ENCODE results near the gene NRP2.

NRP2 gene

DNA sequence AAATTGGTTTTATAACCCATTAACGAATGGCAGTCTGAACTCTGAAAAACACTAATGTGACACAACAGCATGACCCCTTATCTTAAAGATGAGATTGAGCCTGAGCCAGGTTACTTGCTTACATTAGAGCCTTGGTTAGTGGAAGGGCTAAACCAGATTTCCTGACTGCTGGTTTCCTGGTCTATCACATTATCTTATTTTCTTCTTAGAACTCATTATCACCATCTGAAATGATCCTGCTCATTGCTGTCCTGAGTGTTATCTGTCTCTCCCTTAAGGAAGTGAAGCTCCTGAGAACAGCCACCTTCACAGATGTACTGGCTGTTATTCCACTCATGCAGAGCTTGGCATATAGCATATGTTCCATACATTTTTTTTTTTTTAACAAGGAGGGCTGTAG, 9.0 kb upstream of the NRP2 start:
- no peaks in the 10 kb centered on the region for H3K36me3 Mint-ChIP-seq (ENCODE audit: low read depth)

DNA sequence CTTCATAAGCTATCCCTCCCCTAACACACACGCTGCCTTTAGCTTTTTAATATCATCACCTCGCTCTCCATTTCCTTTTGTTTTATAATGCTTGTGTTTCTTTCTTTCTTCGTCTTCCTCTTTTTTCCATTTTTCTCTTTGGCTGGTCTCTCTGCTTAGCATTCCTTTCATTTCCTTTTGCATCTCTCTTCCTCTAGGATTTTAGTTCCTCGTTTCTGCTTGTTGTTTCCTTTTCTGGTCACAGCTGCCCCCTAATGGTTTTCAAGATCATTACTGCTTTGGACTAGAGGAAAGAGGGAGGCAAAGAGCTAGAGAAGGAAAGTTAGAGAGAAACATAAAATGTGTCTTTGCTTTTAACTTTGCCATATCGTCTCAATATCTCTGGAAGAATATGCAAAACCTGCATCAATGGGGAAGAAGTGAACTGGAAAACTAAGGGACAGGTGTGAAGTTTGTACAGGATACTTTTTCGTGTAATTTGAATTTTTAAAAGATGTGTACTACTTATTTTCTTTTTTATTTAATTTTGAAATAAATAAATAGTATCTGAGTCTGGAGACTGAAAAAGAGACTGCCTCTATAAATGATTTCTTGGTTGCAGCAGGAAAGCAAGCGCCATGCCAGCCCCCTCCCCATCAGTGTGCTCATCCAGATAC, 6.3 kb upstream of the NRP2 start:
- Mint-ChIP-seq H3K36me3 (ENCODE audit: low read depth) (no peaks in the 10 kb centered on the region), H3K4me3 (no peak overlapping the region), H3K27me3 (peaks cover 24% of the 10 kb centered on the region), H3K4me1 (ENCODE audit: low read depth) (peaks cover 9% of the 10 kb centered on the region), H3K9me3 (no peaks in the 10 kb centered on the region), H3K27ac (no peak overlapping the region)
- intact Hi-C loops (cut with micrococcal nuclease): loop anchor here (5.0 to 10.0 kb wide), 3 partner anchors 131 to 804 kb away; no protein-coding TSS in a partner anchor

More for the DNA sequence above, 9.0 kb upstream of the NRP2 start:
- intact Hi-C loops (cut with micrococcal nuclease): loop anchor here (10.0 kb wide), 2 partner anchors 129 to 211 kb away; no protein-coding TSS in a partner anchor
- Mint-ChIP-seq H3K4me1 (ENCODE audit: low read depth) (no peaks in the 10 kb centered on the region), H3K9me3 (no peaks in the 10 kb centered on the region), H3K27me3 (peaks cover 5% of the 10 kb centered on the region), H3K4me3 (no peak overlapping the region), H3K27ac (no peak overlapping the region)

GRCh38 chr2:205678541-205679142, 3.7 kb upstream of the NRP2 start:
- peaks cover 10% of the 10 kb centered on the region for H3K36me3 Mint-ChIP-seq (ENCODE audit: low read depth)
- H3K27ac Mint-ChIP-seq: no peak overlapping the region
- H3K27me3 Mint-ChIP-seq: peaks cover 39% of the 10 kb centered on the region
- intact Hi-C loops (cut with micrococcal nuclease): loop anchor here (5.0 to 10.0 kb wide), 3 partner anchors 134 to 806 kb away; no protein-coding TSS in a partner anchor
- no peaks in the 10 kb centered on the region for H3K9me3 Mint-ChIP-seq
- peaks cover 17% of the 10 kb centered on the region for H3K4me1 Mint-ChIP-seq (ENCODE audit: low read depth)
- no peak overlapping the region for H3K4me3 Mint-ChIP-seq

GRCh38 chr2:205679410-205680009, 2.8 kb upstream of the NRP2 start:
- intact Hi-C loops (cut with micrococcal nuclease): loop anchor here (2.0 to 10.0 kb wide), 4 partner anchors 135 to 1355 kb away; no protein-coding TSS in a partner anchor
- no peaks in the 10 kb centered on the region for H3K9me3 Mint-ChIP-seq
- peaks cover 26% of the 10 kb centered on the region for H3K4me1 Mint-ChIP-seq (ENCODE audit: low read depth)

DNA sequence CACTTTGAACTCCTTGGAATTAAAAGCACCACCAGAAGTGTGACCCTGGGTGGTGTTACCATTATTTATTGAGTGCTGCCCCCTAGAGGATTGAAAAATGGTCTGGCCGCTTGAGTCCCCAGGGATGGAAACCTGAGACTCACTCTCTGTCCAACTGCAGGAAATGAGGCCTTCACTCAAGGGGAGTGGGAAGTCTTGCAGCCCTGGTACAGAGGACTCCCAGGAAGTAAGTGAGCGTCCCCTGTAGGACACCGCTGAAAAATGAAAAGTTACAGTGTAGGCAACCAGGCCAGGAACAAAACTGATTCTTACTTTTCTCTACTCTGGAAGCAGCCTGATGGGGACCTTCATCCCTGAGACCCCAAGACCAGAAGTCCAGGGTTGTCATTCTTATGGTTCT, 2.2 kb upstream of the NRP2 start:
- peaks cover 50% of the 10 kb centered on the region for H3K27me3 Mint-ChIP-seq
- no peak overlapping the region for H3K4me3 Mint-ChIP-seq
- no peaks in the 10 kb centered on the region for H3K9me3 Mint-ChIP-seq
- H3K4me1 Mint-ChIP-seq (ENCODE audit: low read depth): peaks cover 31% of the 10 kb centered on the region
- peaks cover 24% of the 10 kb centered on the region for H3K36me3 Mint-ChIP-seq (ENCODE audit: low read depth)
- H3K27ac Mint-ChIP-seq: no peak overlapping the region
- intact Hi-C loops (cut with micrococcal nuclease): loop anchor here (2.0 kb wide), 1 partner anchor 1355 kb away; no protein-coding TSS in a partner anchor

More at GRCh38 chr2:205679410-205680009, 2.8 kb upstream of the NRP2 start:
- Mint-ChIP-seq H3K4me3 (no peak overlapping the region), H3K27me3 (peaks cover 47% of the 10 kb centered on the region), H3K27ac (no peak overlapping the region), H3K36me3 (ENCODE audit: low read depth) (peaks cover 19% of the 10 kb centered on the region)

DNA sequence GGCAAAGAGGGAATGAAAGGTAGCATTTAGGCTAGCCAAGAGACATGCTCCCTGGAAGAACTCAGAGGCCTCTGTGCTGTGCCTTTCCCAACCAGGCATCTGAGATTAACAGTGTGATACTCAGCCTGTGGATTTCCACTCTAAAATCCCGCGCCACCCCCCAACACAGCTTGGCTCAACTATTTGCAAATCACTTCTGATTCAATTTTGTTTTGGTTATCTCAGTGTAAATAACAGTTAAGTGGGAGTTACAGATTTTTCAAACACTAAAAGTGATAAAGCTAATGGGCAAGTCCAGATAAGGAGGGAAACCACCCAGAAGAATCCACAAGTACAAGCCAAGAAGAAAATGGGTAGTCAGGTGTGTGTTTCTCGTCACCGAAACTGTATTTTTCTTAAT, 1.4 kb upstream of the NRP2 start:
- H3K4me3 Mint-ChIP-seq: no peak overlapping the region
- peaks cover 32% of the 10 kb centered on the region for H3K36me3 Mint-ChIP-seq (ENCODE audit: low read depth)
- H3K27ac Mint-ChIP-seq: no peak overlapping the region
- intact Hi-C loops (cut with micrococcal nuclease): loop anchor here (2.0 kb wide), 1 partner anchor 1356 kb away; no protein-coding TSS in a partner anchor
- peaks cover 59% of the 10 kb centered on the region for H3K27me3 Mint-ChIP-seq
- peaks cover 39% of the 10 kb centered on the region for H3K4me1 Mint-ChIP-seq (ENCODE audit: low read depth)
- no peaks in the 10 kb centered on the region for H3K9me3 Mint-ChIP-seq

DNA sequence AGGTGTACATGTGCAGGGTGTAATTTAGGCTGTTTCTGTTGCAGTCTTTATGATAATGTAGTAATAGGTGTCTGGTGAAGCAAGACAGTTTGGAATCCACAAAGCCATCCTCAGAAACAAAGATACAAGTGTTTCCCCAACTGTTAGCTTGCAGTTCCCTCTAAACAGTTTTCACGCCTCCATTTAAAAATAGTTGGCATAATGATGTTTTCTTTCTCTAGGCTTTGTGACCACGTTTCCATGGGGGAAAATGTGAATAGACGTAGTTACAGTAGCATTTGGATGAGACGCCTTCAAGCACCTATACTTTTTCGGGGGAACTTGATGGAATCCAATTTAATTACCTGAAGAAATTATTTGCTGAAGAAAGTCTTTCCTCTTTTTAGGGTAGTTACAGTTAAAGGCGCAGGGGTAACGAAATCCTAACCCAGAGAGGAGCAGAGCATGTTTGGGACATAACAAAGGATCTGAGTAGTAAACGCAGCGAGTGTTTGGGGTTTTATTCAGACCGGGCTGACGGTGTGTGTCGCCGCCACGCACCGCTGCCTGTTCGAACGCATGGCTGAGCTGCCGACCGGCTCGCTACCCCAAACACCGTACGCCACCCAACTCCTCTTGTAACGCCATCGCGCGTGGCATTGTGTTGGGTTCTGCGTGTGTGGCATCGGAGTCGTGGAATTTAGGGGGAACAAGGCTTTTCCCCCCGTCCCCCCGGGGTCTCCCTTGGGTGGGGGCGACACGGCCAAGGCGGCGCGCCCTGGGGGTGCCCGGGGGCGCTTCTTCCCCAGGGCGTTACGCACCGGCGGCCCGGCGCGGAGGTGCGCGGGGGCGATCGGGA, 681 bp upstream of the NRP2 start:
- Mint-ChIP-seq H3K27me3 (peaks cover 66% of the 10 kb centered on the region), H3K9me3 (no peaks in the 10 kb centered on the region), H3K4me3 (peak overlapping the region; percentile 86), H3K4me1 (ENCODE audit: low read depth) (peaks cover 46% of the 10 kb centered on the region), H3K36me3 (ENCODE audit: low read depth) (peaks cover 40% of the 10 kb centered on the region), H3K27ac (peak overlapping the region; percentile 89)
- intact Hi-C loops (cut with micrococcal nuclease): loop anchor here (2.0 kb wide), 3 partner anchors 17 to 1357 kb away; no protein-coding TSS in a partner anchor

DNA sequence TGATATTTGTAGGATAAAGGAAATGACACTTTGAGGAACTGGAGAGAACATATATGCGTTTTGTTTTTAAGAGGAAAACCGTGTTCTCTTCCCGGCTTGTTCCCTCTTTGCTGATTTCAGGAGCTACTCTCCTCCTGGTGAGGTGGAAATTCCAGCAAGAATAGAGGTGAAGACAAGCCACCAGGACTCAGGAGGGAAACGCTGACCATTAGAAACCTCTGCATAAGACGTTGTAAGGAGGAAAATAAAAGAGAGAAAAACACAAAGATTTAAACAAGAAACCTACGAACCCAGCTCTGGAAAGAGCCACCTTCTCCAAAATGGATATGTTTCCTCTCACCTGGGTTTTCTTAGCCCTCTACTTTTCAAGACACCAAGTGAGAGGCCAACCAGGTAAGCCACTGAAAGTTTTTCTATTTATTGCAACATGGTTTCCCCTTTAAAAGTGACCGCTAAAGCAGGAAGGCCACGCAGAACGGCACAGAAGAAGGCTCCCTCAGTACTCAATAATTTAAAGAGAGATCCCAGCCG, 735 bp downstream of the NRP2 start:
- intact Hi-C loops (cut with micrococcal nuclease): loop anchor here (2.0 kb wide), 2 partner anchors 16 to 40 kb away; no protein-coding TSS in a partner anchor
- H3K4me1 Mint-ChIP-seq (ENCODE audit: low read depth): peaks cover 56% of the 10 kb centered on the region
- H3K27me3 Mint-ChIP-seq: peaks cover 79% of the 10 kb centered on the region
- peak overlapping the region; percentile 86 for H3K4me3 Mint-ChIP-seq
- peaks cover 54% of the 10 kb centered on the region for H3K36me3 Mint-ChIP-seq (ENCODE audit: low read depth)
- no peaks in the 10 kb centered on the region for H3K9me3 Mint-ChIP-seq
- peak overlapping the region; percentile 89 for H3K27ac Mint-ChIP-seq

GRCh38 chr2:205683502-205684367, 1.4 kb downstream of the NRP2 start:
- Mint-ChIP-seq H3K36me3 (ENCODE audit: low read depth) (peaks cover 61% of the 10 kb centered on the region), H3K4me1 (ENCODE audit: low read depth) (peaks cover 56% of the 10 kb centered on the region), H3K27ac (peak overlapping the region; percentile 89), H3K9me3 (no peaks in the 10 kb centered on the region), H3K27me3 (peaks cover 81% of the 10 kb centered on the region), H3K4me3 (peak overlapping the region; percentile 86)
- intact Hi-C loops (cut with micrococcal nuclease): loop anchor here (2.0 kb wide), 2 partner anchors 15 to 39 kb away; no protein-coding TSS in a partner anchor

DNA sequence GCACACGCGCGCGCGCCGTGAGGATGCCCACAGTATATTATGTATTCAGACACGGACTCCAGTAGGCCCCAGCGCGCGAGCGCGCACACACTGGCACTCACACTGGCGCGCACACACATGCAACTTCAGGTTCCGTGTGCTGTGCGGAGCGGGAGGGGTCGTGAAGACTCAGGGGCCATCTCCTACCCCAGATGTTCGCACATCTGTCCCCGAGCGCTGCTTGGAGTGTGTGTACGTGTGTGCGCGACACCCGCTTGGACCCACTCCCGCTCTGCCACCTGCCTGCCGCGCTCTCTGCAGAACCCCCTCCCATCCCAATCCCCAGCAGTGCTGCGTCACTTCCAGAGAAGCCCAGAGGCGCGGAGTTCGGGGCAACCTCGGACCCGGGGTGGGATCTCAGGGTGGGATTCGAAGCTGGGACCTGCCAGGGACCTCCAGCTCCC, 2.6 kb downstream of the NRP2 start:
- Mint-ChIP-seq H3K4me1 (ENCODE audit: low read depth) (peaks cover 61% of the 10 kb centered on the region), H3K9me3 (no peaks in the 10 kb centered on the region), H3K4me3 (peak overlapping the region; percentile 86), H3K27ac (peak overlapping the region; percentile 89), H3K27me3 (peaks cover 84% of the 10 kb centered on the region), H3K36me3 (ENCODE audit: low read depth) (peaks cover 69% of the 10 kb centered on the region)
- intact Hi-C loops (cut with micrococcal nuclease): no loop called here

GRCh38 chr2:205685314-205686055, 3.2 kb downstream of the NRP2 start:
- H3K36me3 Mint-ChIP-seq (ENCODE audit: low read depth): peaks cover 74% of the 10 kb centered on the region
- H3K27me3 Mint-ChIP-seq: peaks cover 81% of the 10 kb centered on the region
- peak overlapping the region; percentile 86 for H3K4me3 Mint-ChIP-seq
- H3K9me3 Mint-ChIP-seq: no peaks in the 10 kb centered on the region
- H3K27ac Mint-ChIP-seq: peak overlapping the region; percentile 89
- intact Hi-C loops (cut with micrococcal nuclease): no loop called here
- peaks cover 55% of the 10 kb centered on the region for H3K4me1 Mint-ChIP-seq (ENCODE audit: low read depth)

Data from dendritic cell treated with granulocyte-macrophage colony-stimulating factor and Interleukin-4, amounts not matched to agents 40 ng/mL and 50 ng/mL, for 4 days (primary cell).